Spleen (tissue), 7 donors: ENCODE results near the gene CAMTA1.

Experiments used
- POLR2A ChIP-seq, 3 donors: fragments of 450-650 bp; IDR thresholded peaks; one replicate each; pipeline ENCODE4 v1.5.1; 2017; ENCODE audit warnings: antibody characterized with exemption in 3 of 3, mild to moderate bottlenecking in 1 of 3
- TF ChIP-seq, protein P1 (sequence below), 11 experiments: fragments of 200-600 bp in 7 of 11; fragments of 450-650 bp in 4 of 11; sonication (generic) in 4 of 11; IDR thresholded peaks in 8 of 11; conservative IDR thresholded peaks in 3 of 11; 1 replicate in 7 of 11; 2 replicates in 4 of 11; pipeline versions ENCODE4 v1.4.0 to v1.8.0; 2016 to 2021; ENCODE audit warnings: antibody characterized with exemption in 11 of 11, inconsistent platforms in 4 of 11, mild to moderate bottlenecking in 1 of 11
- donor health status: DM: no; HTN: no; CAD: no; lungs with moderate emphysema.
- donor health status: DM: no; HTN: no; CAD: no.
- donor health status: DM: no; HTN: no; CAD: no.

DNA sequence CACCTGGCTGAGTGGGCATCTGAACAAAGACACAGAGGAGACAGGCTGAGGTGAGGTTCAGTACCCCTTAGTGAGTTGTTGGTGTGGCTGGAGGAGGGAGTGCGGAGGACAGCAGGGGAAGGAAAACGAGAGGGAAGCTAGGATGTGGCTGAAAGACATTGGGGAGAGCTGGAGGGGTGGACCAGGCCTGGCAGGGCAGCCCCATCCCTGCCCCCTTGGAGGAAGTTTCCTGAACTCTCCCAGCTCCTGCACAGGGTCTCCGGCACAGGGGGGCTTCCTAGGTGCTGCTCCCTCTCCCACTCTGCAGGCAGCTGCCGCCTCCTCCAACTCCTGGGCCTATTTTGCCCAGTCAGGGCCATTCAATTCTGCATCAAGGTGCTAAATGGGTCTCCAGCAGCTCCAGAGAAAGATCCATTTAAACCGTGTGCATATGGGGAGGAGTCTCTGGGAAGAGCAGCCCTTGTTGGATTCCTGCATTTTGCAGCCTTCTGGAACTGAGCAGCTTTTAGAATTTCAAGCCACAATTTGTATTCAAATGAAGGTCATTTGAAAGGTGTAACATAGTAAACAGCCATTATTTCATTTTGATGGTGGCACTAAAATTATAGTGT lies 193.9 kb downstream of the CAMTA1 start:
- TF ChIP-seq POLR2A (IDR thresholded peaks at IDR 0.05): no peak
- TF ChIP-seq, protein P1, sequence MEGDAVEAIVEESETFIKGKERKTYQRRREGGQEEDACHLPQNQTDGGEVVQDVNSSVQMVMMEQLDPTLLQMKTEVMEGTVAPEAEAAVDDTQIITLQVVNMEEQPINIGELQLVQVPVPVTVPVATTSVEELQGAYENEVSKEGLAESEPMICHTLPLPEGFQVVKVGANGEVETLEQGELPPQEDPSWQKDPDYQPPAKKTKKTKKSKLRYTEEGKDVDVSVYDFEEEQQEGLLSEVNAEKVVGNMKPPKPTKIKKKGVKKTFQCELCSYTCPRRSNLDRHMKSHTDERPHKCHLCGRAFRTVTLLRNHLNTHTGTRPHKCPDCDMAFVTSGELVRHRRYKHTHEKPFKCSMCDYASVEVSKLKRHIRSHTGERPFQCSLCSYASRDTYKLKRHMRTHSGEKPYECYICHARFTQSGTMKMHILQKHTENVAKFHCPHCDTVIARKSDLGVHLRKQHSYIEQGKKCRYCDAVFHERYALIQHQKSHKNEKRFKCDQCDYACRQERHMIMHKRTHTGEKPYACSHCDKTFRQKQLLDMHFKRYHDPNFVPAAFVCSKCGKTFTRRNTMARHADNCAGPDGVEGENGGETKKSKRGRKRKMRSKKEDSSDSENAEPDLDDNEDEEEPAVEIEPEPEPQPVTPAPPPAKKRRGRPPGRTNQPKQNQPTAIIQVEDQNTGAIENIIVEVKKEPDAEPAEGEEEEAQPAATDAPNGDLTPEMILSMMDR (IDR thresholded peaks at IDR 0.05 in 8 of 11, conservative IDR thresholded peaks at IDR 0.05 in 3 of 11): no peak
